GM18520 (cell line): ENCODE results near the gene PUM2.
"Not testable (repeated sequence)": the region's sequence is repeated elsewhere in the genome, so short reads cannot be mapped to it uniquely, and the experiment has no call there.

Experiments
- ATAC-seq: cut with Tn5 transposase; IDR thresholded peaks from one replicate; pipeline ENCODE4 v1.9.1; 2021; ENCODE audit not compliant: unreplicated experiment

PUM2 gene

GRCh38 chr2:20369366-20369765, 18.7 kb upstream of the PUM2 start:
- ATAC-seq = no peak

- ATAC-seq = no peak
Measured at GRCh38 chr2:20368706-20369105, 18.1 kb upstream of the PUM2 start.

- not testable (repeated sequence) for ATAC-seq
Measured at GRCh38 chr2:20367929-20368328, 17.3 kb upstream of the PUM2 start.

GRCh38 chr2:20366672-20367116, 16.1 kb upstream of the PUM2 start:
- no peak for ATAC-seq

GRCh38 chr2:20365249-20365817, 14.7 kb upstream of the PUM2 start:
- peak; percentile 95 for ATAC-seq

GRCh38 chr2:20363578-20363977, 12.9 kb upstream of the PUM2 start:
- no peak for ATAC-seq

GRCh38 chr2:20362701-20363435, 12.2 kb upstream of the PUM2 start:
- ATAC-seq = no peak

GRCh38 chr2:20361893-20362292, 11.2 kb upstream of the PUM2 start:
- ATAC-seq = no peak

GRCh38 chr2:20359096-20359495, 8.5 kb upstream of the PUM2 start:
- no peak for ATAC-seq

GRCh38 chr2:20357638-20358389, 7.2 kb upstream of the PUM2 start:
- ATAC-seq = no peak

- no peak for ATAC-seq
Measured at GRCh38 chr2:20356042-20356441, 5.4 kb upstream of the PUM2 start.

- ATAC-seq = no peak
Measured at GRCh38 chr2:20355131-20355530, 4.5 kb upstream of the PUM2 start.

- no peak for ATAC-seq
Measured at GRCh38 chr2:20353241-20353992, 2.8 kb upstream of the PUM2 start.

GRCh38 chr2:20352581-20353216, 2.1 kb upstream of the PUM2 start:
- ATAC-seq = no peak

GRCh38 chr2:20352230-20352578, 1.6 kb upstream of the PUM2 start:
- ATAC-seq = no peak

GRCh38 chr2:20351555-20352229, 1.0 kb upstream of the PUM2 start:
- no peak for ATAC-seq

- ATAC-seq = peak; percentile 12
Measured at GRCh38 chr2:20350041-20350712, 467 bp downstream of the PUM2 start.

GRCh38 chr2:20349513-20349921, 1.1 kb downstream of the PUM2 start:
- ATAC-seq = no peak

- no peak for ATAC-seq
Measured at GRCh38 chr2:20348542-20348941, 2.1 kb downstream of the PUM2 start.
